Erythroblast (primary cell): ENCODE data around the gene KRT73.

Experiments
- GATA1 ChIP-seq: IDR thresholded peaks from 2 replicates; pipeline ENCODE4 v1.6.1; 2011; ENCODE audit warnings: low read depth, mild to moderate bottlenecking, control low read depth, low read length, moderate library complexity
- POLR2A ChIP-seq: IDR thresholded peaks from 2 replicates; pipeline ENCODE4 v1.6.1; 2011; ENCODE audit warnings: mild to moderate bottlenecking, low read length

DNA sequence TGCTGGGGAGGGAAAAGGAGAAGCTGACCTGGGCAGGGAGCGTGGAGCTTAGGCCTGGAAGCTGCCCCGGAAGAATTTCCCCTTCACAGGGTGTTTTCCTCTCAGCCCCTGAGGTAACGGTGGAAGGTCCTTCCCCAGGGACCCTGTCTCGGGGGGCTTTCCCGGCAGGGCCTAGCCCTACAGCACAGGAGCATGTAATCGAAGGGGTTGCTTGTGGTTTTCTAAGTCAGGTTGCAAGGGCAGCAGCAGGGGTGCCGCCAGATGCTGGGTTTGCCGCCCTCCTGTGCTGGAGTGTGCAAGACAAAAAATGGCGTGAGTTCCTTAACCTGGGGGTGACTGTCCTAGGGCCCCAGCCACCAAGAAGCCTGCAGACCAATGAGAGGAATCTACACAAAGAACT, 43.1 kb downstream of the KRT73 start:
- TF ChIP-seq POLR2A (no peak), GATA1 (no peak)
